HG02571 (cell line): Measurements from ENCODE around the gene SIGLEC1.

Source experiments
- ATAC-seq: cut with Tn5 transposase; IDR thresholded peaks from one replicate; pipeline ENCODE4 v1.9.1; 2021; ENCODE audit warnings: mild to moderate bottlenecking, moderate library complexity; ENCODE audit not compliant: unreplicated experiment

SIGLEC1 gene

GRCh38 chr20:3702611-3703391 lies 9.6 kb downstream of the SIGLEC1 start:
- ATAC-seq: no peak

- no peak for ATAC-seq
Observed at GRCh38 chr20:3701061-3701998, 11.1 kb downstream of the SIGLEC1 start.

GRCh38 chr20:3699037-3699436 lies 13.4 kb downstream of the SIGLEC1 start:
- ATAC-seq: no peak

DNA sequence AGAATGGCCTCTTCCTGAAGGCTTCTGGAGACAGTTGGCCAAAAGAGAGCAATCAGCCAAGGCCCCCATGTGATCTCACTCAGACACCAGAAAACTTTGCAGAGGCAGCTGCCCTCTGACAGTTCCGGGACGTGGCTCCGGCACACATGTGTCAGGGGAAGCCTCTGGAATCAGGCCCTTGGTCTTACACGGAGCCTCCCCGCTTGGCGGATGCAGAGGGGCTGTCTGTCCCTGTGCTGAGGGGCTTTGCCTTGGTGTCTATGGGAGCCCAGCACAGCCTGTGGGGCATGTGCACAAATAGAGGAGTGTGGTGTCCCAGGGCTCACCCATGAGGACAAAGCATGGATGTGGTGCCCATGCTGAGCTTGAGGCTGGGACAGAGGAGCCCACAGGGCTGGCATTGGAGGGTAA lies 13.8 kb downstream of the SIGLEC1 start:
- ATAC-seq: no peak

DNA sequence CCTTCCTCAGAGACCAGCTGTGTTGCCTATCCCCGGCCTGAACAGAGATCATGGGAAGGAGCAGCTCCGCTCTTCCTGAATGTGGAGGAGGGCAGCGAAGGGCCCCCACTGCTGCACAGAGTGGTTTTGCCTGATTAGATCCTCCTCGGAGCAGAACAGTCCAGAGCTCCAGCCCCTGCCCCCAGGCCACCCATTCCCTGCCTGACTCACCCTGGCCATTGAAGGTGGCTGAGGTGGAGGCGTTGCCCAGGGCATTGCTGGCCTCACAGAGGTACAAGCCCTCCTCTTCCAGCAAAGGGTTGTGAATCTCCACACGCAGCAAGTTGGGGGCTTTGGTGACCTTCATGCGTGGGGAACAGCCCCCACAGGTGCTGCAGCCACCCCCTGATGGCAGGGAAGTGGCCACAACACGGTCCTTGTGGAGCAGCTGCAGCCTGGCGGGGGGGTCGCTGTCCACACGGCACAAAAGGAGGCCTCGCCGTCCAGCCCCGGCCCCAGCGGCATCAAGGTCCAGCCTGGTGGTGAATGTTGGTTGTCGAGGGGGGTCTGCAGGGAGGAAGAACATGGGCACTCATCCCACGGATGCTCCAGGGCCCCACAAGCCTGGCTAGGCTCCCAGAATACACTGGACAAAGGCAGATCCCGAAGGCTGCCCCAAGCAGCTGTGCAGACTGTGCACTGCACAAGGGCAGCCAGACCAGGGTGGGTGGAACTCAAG lies 14.7 kb downstream of the SIGLEC1 start:
- no peak for ATAC-seq

DNA sequence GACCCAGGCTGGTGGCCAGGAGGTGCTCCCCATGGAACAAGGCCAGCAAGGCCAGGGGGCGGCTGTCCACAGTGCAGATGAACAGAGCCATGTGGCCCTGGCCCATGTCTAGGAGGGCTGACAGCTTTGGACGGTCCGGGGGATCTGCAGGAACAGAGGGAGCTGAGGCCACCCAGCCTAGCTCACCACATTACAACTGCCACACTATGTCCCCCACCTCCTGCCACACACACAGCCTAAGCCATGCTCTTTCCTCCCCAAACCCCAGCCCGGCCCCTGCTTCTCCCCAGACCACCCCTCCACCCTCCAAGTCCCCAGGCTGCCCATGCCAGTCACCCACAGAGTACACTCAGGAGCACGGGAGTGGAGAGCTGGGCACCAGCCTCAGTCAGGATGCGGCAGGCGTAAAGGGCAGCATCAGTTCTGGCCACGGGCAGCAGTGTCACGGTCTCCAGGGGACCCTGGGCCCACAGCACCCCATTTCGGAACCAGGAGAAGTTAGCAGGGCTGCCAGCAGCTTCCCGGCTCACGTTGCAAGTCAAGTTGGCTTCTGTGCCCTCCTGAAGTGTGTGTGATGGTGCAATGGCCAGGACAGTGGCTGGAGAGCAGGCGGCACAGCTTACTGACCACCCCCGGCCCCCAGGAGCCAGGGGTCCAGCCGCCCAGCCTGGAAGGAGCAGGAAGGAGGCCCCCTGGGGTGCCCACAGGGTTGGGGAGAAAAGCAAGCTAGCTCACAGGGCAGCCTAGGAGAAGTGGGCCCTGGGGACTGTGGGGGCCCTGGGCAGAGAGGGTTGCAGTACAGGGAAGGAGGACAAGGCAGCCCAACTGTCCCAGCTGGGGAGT lies 15.4 kb downstream of the SIGLEC1 start:
- no peak for ATAC-seq

DNA sequence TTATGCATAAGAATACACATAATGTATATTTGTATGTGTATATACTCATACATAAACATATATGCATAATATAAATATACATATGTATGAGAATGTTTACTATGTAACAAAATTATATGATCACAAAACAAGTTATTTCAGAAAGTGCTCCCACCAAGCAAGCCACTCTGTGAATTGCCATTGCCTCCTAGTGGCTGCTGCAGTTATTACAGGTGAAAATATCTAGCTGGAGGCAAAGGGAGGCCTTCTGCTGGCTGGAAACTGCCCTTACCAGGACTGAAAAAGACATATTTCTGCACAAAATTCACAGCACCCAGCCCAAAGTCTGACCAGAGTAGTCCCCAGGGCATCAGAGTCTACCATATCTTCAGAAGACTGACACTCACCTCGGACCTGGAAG lies 16.2 kb downstream of the SIGLEC1 start:
- ATAC-seq: no peak

- ATAC-seq: no peak
Observed at GRCh38 chr20:3694864-3695263, 17.5 kb downstream of the SIGLEC1 start.

DNA sequence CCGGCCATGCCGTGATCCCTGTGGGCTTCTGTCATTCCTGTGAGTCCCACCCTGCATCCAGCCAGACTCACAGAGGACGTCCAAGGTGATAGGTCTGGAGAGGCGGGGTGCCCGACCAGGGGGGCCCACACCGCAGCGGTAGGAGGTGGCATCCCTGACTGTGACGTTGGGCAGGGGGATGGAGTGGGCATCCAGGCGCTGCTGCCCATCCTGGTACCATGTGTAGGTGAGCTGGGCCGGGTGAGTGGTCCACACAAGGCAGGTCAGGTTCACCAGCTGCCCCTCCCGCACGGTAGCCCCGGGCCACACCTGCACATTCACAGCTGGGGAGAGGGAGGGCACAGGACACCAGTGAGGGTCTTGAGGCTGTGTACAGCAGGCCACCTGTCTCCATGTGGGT lies 19.0 kb downstream of the SIGLEC1 start:
- no peak for ATAC-seq

DNA sequence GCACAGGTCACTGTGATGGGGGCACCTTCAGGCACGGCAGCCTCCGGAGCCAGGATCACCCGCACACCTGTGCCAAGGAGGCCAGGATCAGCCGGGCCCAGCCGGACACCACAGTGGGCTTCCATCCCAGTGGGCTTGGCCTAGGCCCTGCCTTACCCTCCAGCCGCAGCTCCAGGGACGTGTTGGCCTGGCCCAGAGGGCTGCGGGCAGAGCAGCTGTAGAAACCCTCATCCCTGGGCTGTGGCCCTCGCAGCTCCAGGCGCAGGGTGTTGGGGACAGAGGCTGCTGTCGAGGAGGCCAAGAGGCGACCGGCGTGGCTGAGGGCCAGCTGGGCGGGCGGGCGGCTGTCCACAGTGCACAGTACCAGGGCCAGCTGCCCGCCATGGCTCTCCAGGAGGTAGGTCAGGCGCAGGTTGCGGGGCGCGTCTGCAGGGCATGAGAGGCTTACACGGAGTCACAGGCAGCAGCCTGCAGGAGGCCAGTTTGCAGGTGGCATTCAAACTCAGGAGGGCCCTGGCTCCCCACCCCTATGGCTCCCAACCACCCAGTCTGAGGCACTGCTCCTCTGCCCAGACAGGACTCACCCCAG lies 19.6 kb downstream of the SIGLEC1 start:
- no peak for ATAC-seq

DNA sequence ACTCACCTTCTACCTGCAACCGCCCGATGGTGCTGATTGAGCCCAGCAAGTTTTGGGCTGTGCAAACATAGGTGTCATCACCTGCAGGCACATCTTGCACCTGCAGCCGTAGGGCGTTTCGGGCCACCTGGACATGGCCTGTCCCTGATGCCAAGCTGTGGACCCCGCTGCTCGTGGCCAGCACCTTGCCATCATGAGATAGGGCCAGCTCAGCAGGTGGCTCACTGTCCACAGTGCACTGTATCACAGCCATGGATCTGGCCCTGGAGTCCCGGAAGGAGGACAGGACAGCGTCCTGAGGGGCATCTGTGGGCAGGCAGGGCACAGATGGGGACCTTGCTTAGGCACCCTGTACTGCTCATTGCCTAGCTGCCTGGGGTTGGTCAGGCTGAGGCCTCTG lies 20.5 kb downstream of the SIGLEC1 start:
- no peak for ATAC-seq

GRCh38 chr20:3691306-3691705 lies 21.1 kb downstream of the SIGLEC1 start:
- no peak for ATAC-seq

GRCh38 chr20:3690413-3690812 lies 22.0 kb downstream of the SIGLEC1 start:
- no peak for ATAC-seq

- ATAC-seq: no peak
Observed at GRCh38 chr20:3689978-3690377, 22.4 kb downstream of the SIGLEC1 start.

- no peak for ATAC-seq
Observed at GRCh38 chr20:3687655-3688054, 24.7 kb downstream of the SIGLEC1 start.

GRCh38 chr20:3686867-3687321 lies 25.5 kb downstream of the SIGLEC1 start:
- ATAC-seq: no peak

- no peak for ATAC-seq
Observed at GRCh38 chr20:3686421-3686820, 26.0 kb downstream of the SIGLEC1 start.

DNA sequence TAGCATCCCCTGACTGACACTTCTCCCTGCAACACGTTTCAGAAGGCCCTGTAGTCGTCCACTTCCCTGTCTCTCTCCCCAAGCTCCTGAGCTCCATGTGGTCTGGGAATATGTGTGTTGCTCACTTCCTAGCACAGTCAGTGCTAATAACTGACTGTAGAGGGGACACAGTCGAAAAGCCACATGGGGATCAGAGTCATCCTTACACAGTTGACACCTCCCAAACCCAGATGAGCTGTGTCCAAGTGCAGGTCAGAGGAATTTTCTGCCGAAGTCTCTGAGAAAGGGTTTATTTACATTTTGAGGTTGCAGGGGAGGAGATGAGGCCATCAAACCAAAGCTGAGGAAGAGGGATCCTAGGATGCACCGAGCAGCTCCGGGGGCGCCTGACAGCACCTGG lies 27.1 kb downstream of the SIGLEC1 start:
- no peak for ATAC-seq

DNA sequence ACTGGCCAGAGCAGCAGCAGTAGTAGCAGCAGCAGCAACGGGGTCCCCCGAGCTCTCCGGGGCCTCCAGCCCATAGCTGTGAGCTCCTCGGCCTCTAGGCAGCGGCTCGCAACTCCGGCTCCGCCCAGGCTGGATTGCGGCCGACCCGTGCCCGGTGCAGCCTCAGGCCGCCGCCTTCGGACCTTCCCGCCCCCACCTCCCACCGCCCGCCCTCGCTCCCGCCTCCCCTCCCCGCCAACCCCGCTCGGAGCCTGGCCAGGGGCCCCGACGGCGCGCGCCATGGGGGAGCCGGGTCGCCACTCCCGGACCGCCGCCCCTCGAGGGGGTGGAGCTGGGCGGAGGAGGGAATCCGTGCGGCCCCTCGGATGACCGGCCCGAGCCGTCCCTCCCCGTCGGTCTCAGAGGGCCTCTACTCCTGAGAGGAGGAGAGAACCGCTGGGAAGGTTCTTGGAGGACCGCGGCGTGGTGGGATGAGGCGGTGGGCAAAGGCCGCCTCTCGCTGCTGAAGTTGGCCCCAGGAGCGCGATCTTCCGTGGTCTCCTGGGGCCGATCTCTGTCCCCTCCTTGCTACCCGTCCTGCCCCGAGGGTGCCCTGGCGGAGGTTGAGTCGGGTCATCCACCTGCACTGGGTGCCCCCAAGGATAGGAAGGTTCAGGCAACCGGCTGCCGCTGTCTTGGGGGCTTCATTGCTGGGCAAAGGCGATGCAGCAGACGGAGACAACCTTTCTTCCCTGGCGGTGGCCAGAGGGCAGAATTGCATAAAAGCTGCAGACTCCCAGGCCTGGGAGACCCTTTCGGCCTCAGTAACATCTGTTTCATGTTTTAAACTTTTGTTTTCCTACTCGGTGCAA lies 30.2 kb downstream of the SIGLEC1 start, which contains the start of gene ADAM33:
Gene ADAM33 (minus strand): TSS at position 80 of the 851 bp plus-strand sequence. CDS start 6 bp downstream, at position 74.
- ATAC-seq: no peak
